Gastroesophageal sphincter (tissue), 3 donors: ENCODE data around the gene KIF26B.

Source experiments
- CTCF ChIP-seq, 4 experiments: fragments of 200-600 bp in 2 of 4; fragments of 450-650 bp in 2 of 4; sonication (generic) in 1 of 4; IDR thresholded peaks; one replicate each; pipeline ENCODE4 v1.5.1; 2017 to 2019; ENCODE audit warnings: antibody characterized with exemption in 4 of 4, mild to moderate bottlenecking in 2 of 4, moderate library complexity in 2 of 4
- EP300 ChIP-seq: sonication (generic); formaldehyde crosslinking; IDR thresholded peaks from one replicate; pipeline ENCODE4 v1.6.1; 2017; ENCODE audit warnings: antibody characterized with exemption, mild to moderate bottlenecking
- POLR2AphosphoS5 ChIP-seq: sonication (generic); formaldehyde crosslinking; IDR thresholded peaks from one replicate; pipeline ENCODE4 v1.6.1; 2017; ENCODE audit warnings: antibody characterized with exemption

- TF ChIP-seq CTCF (IDR thresholded peaks at IDR 0.05): no peak
- no peak for TF ChIP-seq EP300
- no peak for TF ChIP-seq POLR2AphosphoS5
Measured at GRCh38 chr1:245211035-245211749, 56.4 kb downstream of the KIF26B start.
